Measurements from ENCODE around the gene MCF2L2. TPM values are rescaled to one million over a fixed set of nuclear protein-coding genes. Genes with fewer than 3 reads are reported as not detected.
A peak's percentile ranks its signal among the peaks of the same experiment; 100 is the strongest.

The MCF2L2 gene
- total and polyA plus RNA-seq, 9 of the 15 experiments (the other 6 are each of a cell fraction or from before 2014, with no cell fraction given) = 0.56 to 4.2 (median 3.0) TPM

DNA sequence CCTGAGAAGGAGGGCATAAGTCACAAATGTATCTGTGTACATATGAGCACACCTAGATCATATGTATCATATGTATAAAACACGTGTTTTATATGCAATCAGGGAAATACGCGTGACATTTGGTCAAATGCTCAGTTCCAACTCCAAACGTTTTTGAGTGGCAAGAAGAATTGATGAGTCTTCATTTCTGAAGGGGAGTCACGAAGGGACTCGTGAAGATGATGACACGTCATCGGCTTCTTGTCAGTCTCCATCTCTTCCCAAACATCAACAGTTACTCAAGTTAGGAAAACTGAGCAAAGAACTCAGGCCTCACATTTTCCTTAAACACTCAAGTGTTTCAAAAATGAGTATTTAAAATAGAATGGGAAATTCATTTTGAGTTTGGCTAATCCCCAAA is 95.9 kb downstream of the MCF2L2 start:
- ChIA-PET POLR2A (no interaction called here), CTCF (ENCODE audit: low intra/inter-chr PET ratio) (no interaction called here)
- H4K20me1 ChIP-seq (replicated peaks; ENCODE audit: control insufficient read depth, insufficient read depth, low read length) = no peaks in the 10 kb centered on the region
- no peak overlapping the region for H3K9ac ChIP-seq (ENCODE audit: insufficient read depth in 1 of 2, low read depth in 2 of 2, low read length in 2 of 2)
- H2AFZ ChIP-seq (ENCODE audit: low read depth, low read length) = no peak overlapping the region
- DNase-seq (ENCODE audit: extremely low read depth in 1 of 4, low spot score in 3 of 4) (no peak), ATAC-seq (no peak), FAIRE-seq (no peak)
- TF ChIP-seq TCF7L2 (IDR thresholded peaks at IDR 0.05; ENCODE audit: low read depth, low read length) (no peak), MAFF (IDR thresholded peaks at IDR 0.05; ENCODE audit: low read length) (0 out of 2 replicates have a peak, but pooled peaks have one; percentile 15), FOXA3 (CRISPR knock-in tag; conservative IDR thresholded peaks at IDR 0.05 in 1 of 2, IDR thresholded peaks at IDR 0.05 in 1 of 2) (no peak), TCFL5 (CRISPR knock-in tag; conservative IDR thresholded peaks at IDR 0.05) (no peak), MAFG (tag; conservative IDR thresholded peaks at IDR 0.05) (peak; percentile 39; the same call in 1 of the 2 replicates), ZNF316 (IDR thresholded peaks at IDR 0.05) (peak; percentile 73), C11orf30 (IDR thresholded peaks at IDR 0.05; ENCODE audit: low read depth) (peak; percentile 57), HNRNPK (IDR thresholded peaks at IDR 0.05; ENCODE audit: low read depth, low read length, poor library complexity, severe bottlenecking) (no peak)
- no peak overlapping the region for H3K4me2 ChIP-seq (ENCODE audit: insufficient read depth, low read length)
- intact Hi-C loops (cut with micrococcal nuclease) (no loop called here), in situ Hi-C loops (cut with MboI) (no loop called here)
- peaks cover 10 to 29% of the 10 kb centered on the region in 2 experiments; a peak in 4 of 5 replicates for H3K4me1 ChIP-seq (replicated peaks in 1 of 2; ENCODE audit: control insufficient read depth in 2 of 2, insufficient read depth in 2 of 2, low read length in 2 of 2)
- H3K9me1 ChIP-seq (ENCODE audit: control insufficient read depth, insufficient read depth, low read length) = no peaks in the 10 kb centered on the region
- 64% methylated on average over 8 of the region's 8 CpGs for WGBS (ENCODE audit: insufficient coverage, low coverage, missing lambda C conversion rate)
- H3K27ac ChIP-seq (ENCODE audit: extremely low read depth, low read depth, low read length) = no peak overlapping the region
- no TSS peak for BruUV-seq (replicated peaks)
- H3K36me3 ChIP-seq (ENCODE audit: control insufficient read depth, insufficient read depth, low read length) = no peaks in the 10 kb centered on the region
- no peaks in the 10 kb centered on the region for H3K27me3 ChIP-seq (ENCODE audit: control insufficient read depth in 2 of 2, insufficient read depth in 2 of 2, low read length in 2 of 2)
- no peaks in the 10 kb centered on the region for H3K79me2 ChIP-seq (ENCODE audit: control insufficient read depth, insufficient read depth, low read length)
- no peak overlapping the region for H3K4me3 ChIP-seq
- no peaks in the 10 kb centered on the region for H3K9me3 ChIP-seq (replicated peaks; ENCODE audit: control insufficient read depth, insufficient read depth, low read depth, low read length)
